Hematopoietic multipotent progenitor cell treated with erythropoietin and hydrocortisone succinate and interleukin-3 and kit ligand, for 15 days (in vitro differentiated cells): ENCODE results near the gene RASGRP4.
A peak's percentile ranks its signal among the peaks of the same experiment; 100 is the strongest.
"Not testable (repeated sequence)": the region's sequence is repeated elsewhere in the genome, so short reads cannot be mapped to it uniquely, and the experiment has no call there.

Source experiments
- DNase-seq: peaks from one replicate; pipeline ENCODE4 v3.0.0-alpha.2; 2015; ENCODE audit warnings: low spot score

The RASGRP4 gene

DNA sequence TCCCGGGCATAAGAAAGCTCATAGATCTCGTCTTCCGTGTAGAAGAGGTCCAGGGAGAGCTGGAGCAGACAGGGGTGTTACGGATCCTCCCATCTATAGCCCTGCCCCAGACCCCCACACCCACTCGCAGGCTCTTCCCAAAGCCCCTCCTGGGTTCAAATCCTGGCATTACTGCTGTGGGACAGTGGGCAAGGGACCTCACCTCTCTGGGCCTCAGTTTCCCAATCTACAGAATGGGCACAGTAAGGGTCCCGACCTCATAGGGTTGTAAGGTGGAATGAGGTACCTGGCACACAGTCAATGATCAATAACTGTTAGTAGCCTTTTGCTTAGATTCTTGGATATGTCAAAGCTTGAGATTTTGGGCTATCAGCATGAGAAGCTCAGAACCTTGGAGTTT is 12.6 kb downstream of the RASGRP4 start:
- DNase-seq, result no peak

DNA sequence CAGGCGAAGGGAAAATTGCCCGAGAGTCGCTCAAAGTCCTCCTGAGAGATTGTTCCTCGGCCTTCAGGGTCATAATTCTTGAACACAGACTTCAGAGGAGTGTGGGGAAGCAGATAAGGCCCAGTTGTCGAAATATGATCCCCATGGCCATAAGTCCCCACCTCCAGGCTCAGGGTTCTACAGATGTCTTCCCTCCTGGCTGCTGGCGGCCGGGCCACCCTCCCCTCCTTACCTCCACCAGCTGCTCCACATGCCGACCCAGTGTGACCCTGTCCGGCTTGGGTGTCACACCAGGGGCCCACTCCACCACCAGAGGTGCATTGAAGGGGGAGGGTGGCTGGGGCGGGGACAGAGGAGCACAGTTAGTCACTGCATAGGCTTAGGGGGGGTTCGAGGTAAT is 13.1 kb downstream of the RASGRP4 start:
- no peak for DNase-seq

DNA sequence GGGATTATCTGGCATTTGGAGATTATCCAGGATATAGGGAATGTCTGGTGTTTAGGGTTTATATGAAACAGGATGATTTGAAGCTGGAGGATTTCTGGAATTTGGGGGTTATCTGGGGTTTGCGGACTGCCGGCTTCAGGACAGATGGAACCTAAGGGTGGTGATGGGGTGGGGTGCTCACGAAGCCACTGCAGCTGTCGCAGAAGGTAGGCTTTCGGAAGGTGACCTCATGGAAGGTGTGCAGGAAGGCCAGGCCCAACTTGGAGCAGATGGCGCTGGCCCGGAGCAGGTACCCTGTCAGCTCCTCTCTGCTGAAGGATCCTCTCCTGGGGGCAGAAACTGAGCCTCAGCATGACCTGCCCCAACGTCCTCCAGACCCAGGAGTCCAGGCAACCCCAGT is 13.5 kb downstream of the RASGRP4 start:
- no peak for DNase-seq

DNA sequence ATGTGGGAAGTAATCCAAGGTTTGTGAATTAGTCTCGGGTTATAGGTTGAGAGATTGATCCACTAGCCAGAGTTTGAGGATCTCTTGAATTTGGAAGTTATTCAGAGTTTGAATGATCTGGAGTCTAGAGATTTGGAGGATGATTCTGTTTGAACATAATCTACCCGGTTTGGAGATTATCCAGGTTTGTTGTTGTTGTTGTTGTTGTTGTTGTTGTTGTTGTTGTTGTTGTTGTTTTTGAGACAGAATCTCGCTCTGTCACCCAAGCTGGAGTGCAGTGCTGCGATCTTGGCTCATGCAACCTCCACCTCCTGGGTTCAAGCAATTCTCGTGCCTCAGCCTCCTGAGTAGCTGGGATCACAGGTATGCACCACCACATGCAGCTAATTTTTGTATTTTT is 14.1 kb downstream of the RASGRP4 start:
- DNase-seq, result not testable (repeated sequence)

DNA sequence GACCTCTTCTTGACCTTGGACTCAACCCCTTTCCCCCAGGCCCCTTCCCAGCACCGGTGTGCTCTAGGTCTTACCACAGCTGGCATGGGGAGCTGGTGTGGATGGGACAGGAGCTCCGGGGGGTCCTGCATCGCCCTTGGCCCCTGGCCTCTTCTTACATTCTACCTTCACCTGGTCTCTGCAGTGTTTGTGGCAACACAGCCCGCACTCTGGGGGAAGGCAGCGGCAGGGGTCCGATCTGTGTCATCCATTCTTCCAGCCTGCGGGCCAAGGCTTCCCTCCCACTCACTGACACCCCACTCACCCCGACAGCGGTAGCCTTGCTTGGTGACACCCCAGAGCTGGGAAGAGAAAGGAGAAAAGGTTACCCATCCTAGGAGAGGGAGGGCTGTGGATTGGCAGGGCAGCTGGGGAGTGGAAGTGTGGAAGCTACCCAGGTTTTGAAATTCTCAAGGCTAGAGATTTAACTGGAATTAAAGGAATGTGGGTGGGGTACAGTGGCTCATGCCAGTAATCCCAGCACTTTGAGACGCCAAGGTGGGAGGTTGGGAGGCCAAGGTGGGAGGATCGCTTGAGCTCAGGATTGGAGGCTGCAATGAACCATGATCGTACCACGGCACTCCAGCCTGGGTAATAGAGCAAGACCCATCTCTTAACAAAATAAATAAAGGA is 14.8 kb downstream of the RASGRP4 start:
- DNase-seq, result no peak

DNA sequence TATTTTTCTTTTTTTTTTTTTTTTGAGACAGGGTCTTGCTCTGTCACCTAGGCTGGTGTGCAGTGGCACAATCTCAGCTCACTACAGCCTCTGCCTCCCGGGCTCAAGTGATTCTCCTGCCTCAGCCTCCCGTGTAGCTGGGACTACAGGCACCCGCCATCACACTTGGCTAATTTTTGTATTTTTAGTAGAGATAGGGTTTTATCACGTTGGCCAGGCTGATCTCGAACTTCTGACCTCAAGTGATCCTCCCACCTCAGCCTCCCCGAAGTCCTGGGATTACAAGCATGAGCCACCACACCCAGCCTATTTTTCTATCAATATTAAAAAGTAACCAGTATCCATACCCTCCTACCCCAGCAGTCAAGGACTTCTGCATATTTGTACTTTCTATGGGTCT is 15.6 kb downstream of the RASGRP4 start:
- not testable (repeated sequence) for DNase-seq

DNA sequence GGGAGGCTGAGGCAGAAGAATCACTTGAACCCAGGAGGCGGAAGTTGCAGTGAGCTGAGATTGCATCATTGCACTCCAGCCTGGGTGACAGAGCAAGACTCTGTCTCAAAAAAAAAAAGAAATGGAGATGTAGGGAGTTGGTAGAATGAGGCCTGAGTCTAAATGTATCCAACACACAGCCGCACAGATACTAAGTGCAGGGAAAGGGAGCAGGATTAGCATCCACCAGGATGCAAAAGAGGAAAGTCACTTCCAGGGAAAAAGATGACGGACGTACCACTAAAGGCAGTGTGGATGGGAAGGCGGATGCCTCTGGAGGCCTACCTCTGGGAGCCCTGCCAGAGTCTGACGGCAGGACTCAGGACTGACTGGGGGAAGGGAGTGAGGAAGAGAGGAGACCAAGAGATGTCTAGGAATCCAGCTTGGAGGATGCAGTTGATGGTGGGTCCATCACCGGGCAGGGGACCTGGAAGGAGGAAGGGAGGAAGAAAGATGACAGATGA is 16.3 kb downstream of the RASGRP4 start:
- no peak for DNase-seq

DNA sequence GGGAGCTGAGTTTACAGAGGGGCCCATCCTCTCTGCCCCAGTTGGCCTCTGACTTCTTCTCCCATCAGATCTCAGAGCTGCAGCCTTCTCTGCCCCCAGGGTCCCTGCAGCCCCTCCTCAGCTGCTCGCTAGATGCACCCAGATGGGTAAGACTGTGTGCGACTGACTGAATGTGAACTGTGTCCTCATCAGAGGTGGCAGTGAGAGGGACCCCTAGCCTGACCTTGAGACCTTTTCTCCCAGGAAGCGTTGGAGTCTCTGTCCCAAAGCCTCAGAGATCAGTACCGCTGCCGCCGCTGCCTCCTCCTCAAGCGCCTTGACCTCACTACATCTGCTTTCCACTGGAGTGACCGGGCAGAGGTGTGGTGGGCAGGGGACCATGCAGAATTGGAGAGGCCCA is 20.7 kb downstream of the RASGRP4 start:
- DNase-seq, result no peak

DNA sequence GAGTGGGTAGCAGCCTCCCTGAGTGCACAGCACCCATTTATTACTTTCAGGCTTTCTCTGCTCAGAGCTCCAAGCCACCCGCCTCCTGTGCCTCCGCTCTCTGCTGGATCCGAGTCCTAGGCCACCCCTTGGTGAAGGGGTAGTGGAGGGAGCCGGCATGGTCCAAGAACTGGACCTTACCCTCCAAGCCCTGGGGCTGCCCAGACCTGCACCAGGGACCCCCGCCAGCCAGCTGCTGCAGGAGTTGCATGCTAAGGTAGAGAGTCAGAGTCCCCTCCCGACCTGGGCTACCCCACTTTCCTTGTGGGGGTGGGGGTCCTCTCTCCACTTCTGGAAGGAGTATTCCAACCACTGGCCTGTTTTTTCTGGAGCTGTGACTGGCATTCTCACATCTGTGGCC is 21.2 kb downstream of the RASGRP4 start:
- no peak for DNase-seq

DNA sequence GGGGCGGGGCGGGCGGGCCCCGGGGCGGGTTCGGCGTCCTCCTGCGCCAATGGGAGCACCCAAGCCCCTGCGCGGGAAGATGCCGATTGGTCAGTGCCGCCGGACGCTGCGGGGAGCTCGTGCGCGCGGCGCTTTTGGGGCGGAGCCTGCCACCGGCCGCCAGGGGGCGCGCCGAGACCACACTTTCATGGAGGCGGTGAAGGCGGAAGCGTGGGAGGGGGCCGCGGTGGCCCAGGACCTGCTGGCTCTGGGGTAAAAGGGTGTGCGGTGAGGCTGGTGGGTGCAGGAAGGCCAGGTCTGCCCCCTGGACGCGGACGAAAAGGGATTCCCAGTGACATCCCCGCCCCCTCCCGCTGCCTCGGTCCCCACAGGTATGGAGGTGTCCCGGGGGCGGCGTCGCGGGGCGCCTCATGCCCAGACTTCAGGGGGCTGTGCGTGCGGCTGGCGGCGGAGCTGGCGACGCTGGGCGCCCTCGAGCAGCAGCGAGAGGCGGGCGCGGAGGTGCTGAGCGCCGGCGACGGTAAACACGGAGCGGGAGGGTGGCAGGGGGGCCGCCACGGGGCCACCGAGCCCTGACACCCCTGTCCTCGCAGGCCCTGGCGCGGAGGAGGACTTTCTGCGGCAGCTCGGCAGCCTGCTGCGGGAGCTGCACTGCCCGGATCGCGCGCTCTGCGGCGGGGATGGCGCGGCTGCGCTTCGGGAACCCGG is 22.9 kb downstream of the RASGRP4 start, which contains the start of gene FAM98C:
Gene FAM98C (plus strand): TSS at position 127 of the 708 bp plus-strand sequence. CDS start 61 bp downstream, at position 188.
- peak; percentile 97 for DNase-seq

DNA sequence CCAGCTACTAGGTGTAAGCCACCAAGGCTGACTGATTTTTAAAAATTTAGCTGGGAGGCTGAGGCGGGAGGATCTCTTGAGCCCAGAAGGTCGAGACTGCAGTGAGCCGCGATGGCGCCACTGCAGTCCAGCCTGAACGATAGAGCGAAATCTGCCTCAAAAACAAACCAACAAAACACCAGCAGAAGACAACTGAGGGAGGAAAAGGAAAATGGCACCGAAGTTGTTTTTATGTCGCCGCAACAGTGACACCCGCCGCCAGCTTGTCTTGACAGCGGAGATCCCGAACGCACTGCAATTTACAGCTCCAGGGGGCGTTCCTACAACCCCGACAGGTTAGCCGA is 23.4 kb downstream of the RASGRP4 start:
- DNase-seq, result no peak

DNA sequence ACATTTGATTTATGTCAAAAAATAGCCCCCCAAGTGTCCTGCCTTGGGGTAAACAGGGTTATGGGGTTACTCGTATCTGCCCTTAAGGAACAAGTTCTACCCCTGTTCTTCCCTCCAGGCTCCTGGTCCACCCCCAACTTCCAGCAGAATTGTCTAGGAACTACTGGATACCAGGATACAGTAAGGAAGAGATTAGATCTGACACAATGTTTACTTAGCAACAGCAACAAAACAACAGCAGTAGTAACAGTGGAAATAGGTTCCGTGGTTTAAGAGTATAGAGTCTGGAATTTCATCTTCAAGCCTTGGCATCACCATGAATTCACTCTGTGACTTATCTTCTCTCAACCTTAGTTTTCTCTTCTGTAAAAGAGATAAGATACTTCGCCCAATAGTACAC is 24.9 kb downstream of the RASGRP4 start:
- DNase-seq, result no peak

DNA sequence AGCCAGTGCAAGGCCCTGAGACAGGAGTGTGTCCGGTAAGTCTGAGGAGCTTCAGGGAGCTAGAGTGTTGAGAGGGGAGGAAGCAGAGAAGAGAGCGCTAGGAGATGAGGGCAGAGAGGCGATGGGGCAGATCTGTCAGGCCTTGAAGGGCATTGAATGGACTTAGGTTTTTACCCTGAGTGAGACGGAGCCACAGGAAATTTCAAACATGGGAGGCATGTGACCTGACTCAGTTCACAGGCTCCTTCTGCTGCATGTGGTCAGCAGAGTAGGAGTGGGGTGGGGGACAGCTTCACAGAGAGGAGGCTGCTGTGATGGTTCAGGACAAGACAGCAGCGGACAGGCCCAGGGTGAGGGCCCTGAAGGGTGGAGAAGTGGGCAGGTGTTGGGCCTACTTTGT is 25.7 kb downstream of the RASGRP4 start:
- no peak for DNase-seq

DNA sequence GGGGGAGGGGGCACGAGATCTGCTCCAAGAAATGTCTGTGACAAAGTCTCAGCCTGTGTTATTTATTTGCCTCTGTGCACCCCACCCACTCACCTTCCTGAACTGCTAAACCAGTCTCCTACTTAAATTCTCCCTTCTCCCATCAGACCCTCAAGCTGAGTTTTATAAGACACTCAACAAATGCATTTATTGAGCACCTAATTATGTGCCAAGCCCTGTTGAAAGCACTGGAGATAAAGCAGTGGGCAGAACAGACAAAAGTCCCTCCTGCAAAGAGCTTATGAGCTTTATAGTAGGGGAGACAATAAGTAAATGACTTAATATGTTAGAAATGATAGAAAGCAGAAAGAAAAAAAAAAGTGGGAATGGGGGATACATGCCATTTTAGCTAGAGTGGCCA is 26.5 kb downstream of the RASGRP4 start:
- no peak for DNase-seq

DNA sequence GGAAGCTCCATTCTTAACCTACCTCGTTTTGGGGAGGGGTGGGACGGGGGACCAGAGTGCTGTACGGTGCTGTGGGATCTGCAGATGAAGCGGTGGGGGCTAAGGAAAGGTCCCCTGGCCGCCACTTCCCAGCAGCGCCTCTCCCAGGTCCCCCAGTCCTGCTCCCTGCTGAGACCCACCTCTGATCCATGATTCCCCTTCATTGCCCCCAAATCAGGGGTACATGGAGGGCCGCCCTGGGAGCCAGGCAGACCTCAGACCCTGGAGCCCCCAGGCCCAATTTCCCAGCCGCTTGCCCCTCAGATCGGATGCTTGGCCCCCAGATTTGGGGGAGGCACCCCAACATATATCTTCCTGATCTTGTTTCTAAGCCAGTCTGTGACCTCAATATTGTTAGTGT is 26.9 kb downstream of the RASGRP4 start:
- no peak for DNase-seq

DNA sequence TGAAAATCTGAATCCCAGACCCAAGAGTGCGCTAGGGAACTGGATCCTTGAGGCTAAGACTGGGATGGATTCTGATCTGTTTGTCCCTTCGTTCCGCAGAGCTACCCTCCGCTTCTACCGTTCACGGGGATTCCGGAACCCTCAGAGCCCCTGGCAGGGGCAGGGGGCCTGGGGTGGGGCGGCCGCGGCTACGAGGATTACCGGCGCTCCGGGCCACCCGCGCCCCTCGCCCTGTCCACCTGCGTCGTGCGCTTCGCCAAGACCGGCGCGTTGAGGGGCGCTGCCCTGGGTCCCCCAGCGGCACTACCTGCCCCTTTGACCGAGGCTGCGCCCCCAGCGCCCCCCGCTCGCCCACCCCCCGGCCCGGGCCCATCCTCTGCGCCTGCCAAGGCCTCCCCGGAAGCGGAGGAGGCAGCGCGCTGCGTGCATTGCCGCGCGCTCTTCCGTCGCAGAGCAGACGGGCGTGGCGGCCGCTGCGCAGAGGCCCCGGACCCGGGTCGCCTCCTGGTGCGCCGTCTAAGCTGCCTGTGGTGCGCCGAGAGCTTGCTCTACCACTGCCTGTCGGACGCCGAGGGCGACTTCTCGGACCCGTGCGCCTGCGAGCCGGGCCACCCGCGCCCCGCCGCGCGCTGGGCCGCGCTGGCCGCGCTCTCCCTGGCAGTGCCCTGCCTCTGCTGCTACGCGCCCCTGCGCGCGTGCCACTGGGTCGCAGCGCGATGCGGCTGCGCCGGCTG is 30.5 kb downstream of the RASGRP4 start:
- no peak for DNase-seq

DNA sequence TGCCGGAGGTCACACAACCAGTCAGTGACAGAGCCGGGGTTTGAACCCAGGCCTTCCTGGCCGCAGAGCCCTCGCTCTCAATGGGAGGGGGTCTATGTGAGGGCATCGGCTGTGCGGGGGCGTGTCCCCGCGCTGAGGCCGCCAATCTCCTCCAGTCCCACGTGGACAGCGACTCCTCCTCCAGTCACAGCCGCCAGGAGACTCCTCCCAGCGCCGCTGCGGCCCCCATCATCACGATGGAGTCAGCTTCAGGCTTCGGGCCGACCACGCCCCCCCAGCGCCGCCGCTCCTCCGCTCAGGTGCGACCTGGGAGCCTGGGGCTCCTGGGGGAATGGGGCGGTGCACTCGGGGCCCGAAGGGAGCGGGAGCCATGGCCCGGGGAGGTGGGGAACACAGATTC is 31.5 kb downstream of the RASGRP4 start:
- DNase-seq, result no peak

DNA sequence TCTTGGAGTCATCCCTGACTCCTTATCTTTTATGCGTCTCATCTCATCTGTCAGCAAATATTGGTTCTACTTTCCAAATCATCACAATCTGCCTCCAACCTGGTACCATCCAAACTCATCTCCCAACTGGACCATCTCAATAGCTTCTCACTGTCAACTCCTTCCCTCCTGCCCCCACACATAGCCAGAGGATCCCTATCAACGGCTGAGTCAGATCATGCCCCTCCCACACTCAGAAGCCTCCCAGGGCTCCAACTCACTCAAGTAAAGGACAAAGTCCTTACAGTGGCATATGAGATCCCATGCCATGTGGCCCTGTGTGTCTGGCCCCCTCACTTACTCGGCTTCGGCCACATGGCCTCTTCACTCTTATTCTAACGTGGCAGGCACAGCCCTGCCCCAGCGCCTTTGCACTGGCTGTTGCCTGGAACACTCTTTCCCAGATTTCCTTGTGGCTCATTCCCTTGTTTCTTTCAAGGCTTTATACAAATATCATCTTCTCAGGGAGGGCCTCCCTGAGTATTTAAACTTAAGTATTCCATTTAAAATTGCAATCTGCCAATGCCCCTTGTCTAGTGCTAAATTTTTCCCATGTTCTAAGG is 33.2 kb downstream of the RASGRP4 start:
- no peak for DNase-seq

DNA sequence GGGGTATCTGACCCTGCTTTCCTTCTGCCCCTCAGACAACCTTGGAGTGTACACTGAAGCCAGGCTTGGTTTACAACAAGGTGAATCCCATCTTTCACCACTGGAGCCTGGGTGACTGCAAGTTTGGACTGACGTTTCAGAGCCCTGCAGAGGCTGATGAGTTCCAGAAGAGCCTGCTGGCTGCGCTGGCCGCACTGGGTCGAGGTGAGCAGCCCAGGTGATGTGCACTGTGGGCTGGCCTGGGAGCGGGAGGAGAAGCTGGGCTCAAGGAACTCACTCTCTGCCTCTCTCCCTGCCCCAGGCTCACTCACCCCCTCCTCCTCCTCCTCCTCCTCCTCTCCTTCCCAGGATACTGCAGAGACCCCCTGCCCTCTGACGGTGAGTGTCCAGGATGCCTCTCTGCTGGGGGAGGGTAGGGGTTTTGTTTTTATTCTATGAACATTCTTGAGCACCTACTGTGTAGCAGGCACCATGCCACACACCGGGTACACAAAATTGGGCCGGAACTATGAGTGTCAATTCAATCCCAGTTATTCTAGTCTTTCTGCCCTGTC is 34.0 kb downstream of the RASGRP4 start:
- DNase-seq, result no peak

DNA sequence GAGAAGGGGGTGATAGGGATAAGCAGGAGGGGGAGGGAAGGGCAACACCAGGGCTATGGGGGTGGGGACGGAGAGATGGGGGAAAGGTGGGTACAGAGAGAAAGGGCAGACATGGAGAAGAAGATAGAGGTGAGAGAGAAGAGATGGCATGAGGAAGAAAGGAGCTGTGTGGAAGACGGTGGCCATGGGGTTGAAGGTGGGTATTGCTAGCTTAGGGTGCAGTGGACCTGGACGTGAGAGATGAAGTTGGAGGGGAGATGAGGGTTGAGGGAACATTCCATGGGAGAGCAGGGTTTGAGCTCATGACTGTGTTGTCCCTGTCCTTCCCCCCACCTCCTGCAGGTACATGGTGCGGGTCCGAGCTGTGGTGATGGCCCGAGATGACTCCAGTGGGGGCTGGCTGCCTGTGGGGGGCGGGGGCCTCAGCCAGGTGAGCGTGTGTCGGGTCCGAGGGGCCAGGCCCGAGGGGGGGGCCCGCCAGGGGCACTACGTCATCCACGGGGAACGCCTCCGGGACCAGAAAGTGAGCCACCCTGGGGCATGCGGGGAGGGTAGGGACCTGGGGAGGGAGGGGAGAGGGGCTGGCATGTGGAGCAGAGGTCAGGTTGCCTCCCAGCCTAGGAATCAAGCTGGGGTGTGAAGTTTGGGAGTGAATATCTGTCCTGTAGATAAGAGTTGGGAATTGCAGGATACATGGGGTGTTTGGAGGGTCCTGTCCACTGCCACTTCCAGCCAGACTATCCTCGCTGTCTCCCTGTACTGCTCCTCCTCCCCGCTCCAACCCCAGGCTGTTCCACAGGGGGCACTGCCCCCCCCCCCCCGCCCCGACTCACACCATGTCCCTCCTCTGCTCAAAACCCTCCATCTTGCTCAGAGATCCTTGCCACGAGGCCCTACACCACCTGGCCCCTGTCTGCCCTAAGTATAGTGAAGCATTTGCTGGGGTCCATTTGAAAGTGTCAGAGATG is 35.8 kb downstream of the RASGRP4 start:
- no peak for DNase-seq
